GM12875 (cell line): ENCODE data around the gene SLC6A19.

Source experiments
- H3K4me3 ChIP-seq: one replicate; pipeline ENCODE4 v1.5.1; 2011; ENCODE audit warnings: low read depth, low read length, control low read depth
- CTCF ChIP-seq: IDR thresholded peaks from 2 replicates; pipeline ENCODE4 v1.5.1; 2011; ENCODE audit warnings: low read depth, mild to moderate bottlenecking, control low read depth, inconsistent platforms, low read length, moderate library complexity, borderline replicate concordance; ENCODE audit not compliant: insufficient read depth

The SLC6A19 gene

GRCh38 chr5:1162276-1162675 is 39.1 kb upstream of the SLC6A19 start:
- no peak for TF ChIP-seq CTCF
- H3K4me3 ChIP-seq: no peak overlapping the region

- no peak overlapping the region for H3K4me3 ChIP-seq
- no peak for TF ChIP-seq CTCF
These were observed 38.6 kb upstream of the SLC6A19 start for GRCh38 chr5:1162751-1163150.

- TF ChIP-seq CTCF: no peak
- no peak overlapping the region for H3K4me3 ChIP-seq
These were observed 38.0 kb upstream of the SLC6A19 start for GRCh38 chr5:1163366-1163765.

- no peak overlapping the region for H3K4me3 ChIP-seq
- TF ChIP-seq CTCF: no peak
These were observed 37.5 kb upstream of the SLC6A19 start for GRCh38 chr5:1163879-1164278.

GRCh38 chr5:1164696-1165630 is 36.4 kb upstream of the SLC6A19 start:
- no peak for TF ChIP-seq CTCF
- no peak overlapping the region for H3K4me3 ChIP-seq

GRCh38 chr5:1165864-1166263 is 35.5 kb upstream of the SLC6A19 start:
- TF ChIP-seq CTCF: no peak
- H3K4me3 ChIP-seq: no peak overlapping the region

- no peak overlapping the region for H3K4me3 ChIP-seq
- TF ChIP-seq CTCF: no peak
These were observed 35.0 kb upstream of the SLC6A19 start for GRCh38 chr5:1166370-1166769.
